ENCODE data around the gene OVOL2. TPM values are rescaled to one million over a fixed set of nuclear protein-coding genes. Genes with fewer than 3 reads are reported as not detected.
"Not testable (repeated sequence)": the region's sequence is repeated elsewhere in the genome, so short reads cannot be mapped to it uniquely, and the experiment has no call there.

Gene OVOL2
- polyA plus RNA-seq, 3 donors from 2014 or later = not detected

DNA sequence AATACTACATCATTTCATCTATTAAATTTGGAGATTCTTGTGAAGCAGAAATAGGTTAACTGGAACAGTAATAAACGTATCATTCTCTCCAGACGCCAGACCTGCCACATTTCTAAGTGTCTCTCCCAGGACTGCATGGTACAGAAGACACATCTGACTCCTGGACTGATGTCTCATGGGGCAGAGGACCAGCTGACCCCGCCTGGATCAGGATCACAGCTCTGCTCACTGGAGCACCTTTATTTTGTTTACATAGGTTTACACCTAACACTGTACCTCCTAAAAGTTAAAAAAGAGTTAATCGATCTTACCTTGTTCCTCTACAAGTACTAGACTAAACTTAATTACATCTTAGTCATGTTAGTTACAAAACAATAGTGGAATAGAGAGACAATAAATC lies 11.2 kb downstream of the OVOL2 start:
- peaks cover 2 to 19% (median 5%) of the 10 kb centered on the region in 3 donors for H3K27me3 Mint-ChIP-seq (ENCODE audit: low read depth in 3 of 3)
- H3K36me3 Mint-ChIP-seq = no peaks in the 10 kb centered on the region
- DNase-seq = no peak
- no peaks in the 10 kb centered on the region for H3K4me1 Mint-ChIP-seq
- H3K9me3 Mint-ChIP-seq = peaks cover 0 to 2% (median 0%) of the 10 kb centered on the region in 6 donors
- H3K27ac Mint-ChIP-seq = no peak overlapping the region
- no peak overlapping the region for H3K4me3 Mint-ChIP-seq

DNA sequence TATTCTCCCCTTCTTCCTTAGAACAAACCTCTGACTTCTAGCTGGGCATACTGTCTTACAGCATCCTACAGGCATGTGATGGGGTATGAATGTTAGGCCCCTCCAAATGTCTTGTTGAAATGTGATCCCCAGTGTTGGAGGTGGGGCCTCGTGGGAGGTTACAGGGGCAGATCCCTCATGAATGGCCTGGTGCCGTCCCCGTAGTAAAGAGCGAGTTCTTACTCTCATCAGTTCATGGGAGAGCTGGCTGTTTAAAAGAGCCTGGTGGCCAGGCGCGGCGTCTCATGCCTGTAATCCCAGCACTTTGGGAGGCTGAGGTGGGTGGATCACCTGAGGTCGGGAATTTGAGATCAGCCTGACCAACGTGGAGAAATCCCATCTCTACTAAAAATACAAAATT lies 15.5 kb downstream of the OVOL2 start:
- Mint-ChIP-seq H3K27ac (no peak overlapping the region), H3K4me3 (no peak overlapping the region)

DNA sequence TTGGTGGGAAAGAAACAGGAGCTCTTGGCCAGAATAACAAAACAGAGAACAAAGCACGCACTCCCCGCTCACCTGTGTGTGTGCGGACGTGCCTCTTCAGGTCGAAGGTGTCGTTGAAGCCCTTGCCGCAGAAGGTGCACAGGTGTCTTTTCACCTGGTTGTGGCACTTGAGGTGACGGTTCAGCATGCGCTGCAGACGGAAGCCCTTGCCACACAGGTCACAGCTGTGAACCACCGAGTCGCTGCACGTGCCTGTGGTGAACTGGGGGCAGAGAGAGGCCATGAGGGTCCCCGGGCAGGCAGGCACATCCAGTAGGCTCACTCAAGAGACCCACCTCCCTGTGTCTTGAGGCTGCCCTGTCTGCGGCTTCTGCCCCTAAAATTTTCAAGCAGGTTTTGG lies 16.3 kb downstream of the OVOL2 start:
- peaks cover 0 to 2% (median 0%) of the 10 kb centered on the region in 6 donors for H3K9me3 Mint-ChIP-seq
- no peaks in the 10 kb centered on the region for H3K36me3 Mint-ChIP-seq
- DNase-seq = no peak
- peaks cover 0 to 8% (median 7%) of the 10 kb centered on the region in 3 donors for H3K27me3 Mint-ChIP-seq (ENCODE audit: low read depth in 3 of 3)
- no peak overlapping the region for H3K27ac Mint-ChIP-seq
- H3K4me1 Mint-ChIP-seq = no peaks in the 10 kb centered on the region
- no peak overlapping the region for H3K4me3 Mint-ChIP-seq

More for the DNA sequence above, 15.5 kb downstream of the OVOL2 start:
- Mint-ChIP-seq H3K36me3 (no peaks in the 10 kb centered on the region), H3K27me3 (ENCODE audit: low read depth in 3 of 3) (peaks cover 0 to 10% (median 8%) of the 10 kb centered on the region in 3 donors), H3K4me1 (no peaks in the 10 kb centered on the region), H3K9me3 (peaks cover 0 to 2% (median 0%) of the 10 kb centered on the region in 6 donors)
- DNase-seq = no peak

DNA sequence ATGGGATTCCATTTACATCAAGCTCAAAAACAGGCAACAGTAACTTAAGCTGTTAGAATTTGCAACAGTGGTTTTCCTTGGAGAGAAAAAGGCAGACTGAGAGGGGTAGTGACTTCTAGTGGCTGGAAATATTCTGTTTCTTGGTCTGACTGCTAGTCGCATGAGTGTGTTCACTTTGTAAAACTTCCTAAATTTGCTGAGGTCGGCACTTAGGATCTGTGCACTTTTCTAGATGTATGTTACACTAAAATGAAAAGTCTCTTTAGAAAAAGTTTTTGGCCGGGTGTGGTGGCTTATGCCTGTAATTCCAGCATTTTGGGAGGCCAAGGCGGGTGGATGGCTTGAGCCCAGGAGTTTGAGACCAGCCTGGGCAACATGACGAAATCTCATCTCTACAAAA lies 18.7 kb downstream of the OVOL2 start:
- peaks cover 2 to 3% (median 2%) of the 10 kb centered on the region in 3 donors for H3K27me3 Mint-ChIP-seq (ENCODE audit: low read depth in 3 of 3)
- H3K4me3 Mint-ChIP-seq = no peak overlapping the region
- DNase-seq = no peak
- peaks cover 0 to 2% (median 0%) of the 10 kb centered on the region in 6 donors for H3K9me3 Mint-ChIP-seq
- no peaks in the 10 kb centered on the region for H3K36me3 Mint-ChIP-seq
- H3K4me1 Mint-ChIP-seq = no peaks in the 10 kb centered on the region
- no peak overlapping the region for H3K27ac Mint-ChIP-seq

DNA sequence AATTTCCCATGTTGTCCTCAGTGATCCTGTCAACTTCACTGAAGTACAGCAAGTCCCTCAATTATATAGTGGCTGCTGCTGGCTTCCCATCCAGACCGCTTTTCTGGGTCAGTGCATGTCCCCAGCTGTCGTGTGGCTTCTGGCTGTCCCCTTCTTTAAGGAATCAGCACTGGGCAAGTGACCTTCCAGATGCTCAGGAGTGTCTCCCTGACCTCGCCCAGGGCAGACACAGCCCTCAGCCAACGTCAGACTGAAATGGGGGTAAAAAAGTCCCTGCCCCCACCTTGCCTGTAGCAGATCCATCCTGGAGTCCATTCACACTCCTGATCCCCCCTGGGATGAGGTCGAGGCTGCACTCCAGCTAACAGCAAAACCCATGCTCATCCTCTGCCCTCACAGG lies 23.7 kb downstream of the OVOL2 start:
- no peaks in the 10 kb centered on the region for H3K36me3 Mint-ChIP-seq
- DNase-seq = no peak
- H3K4me1 Mint-ChIP-seq = no peaks in the 10 kb centered on the region
- no peak overlapping the region for H3K4me3 Mint-ChIP-seq
- H3K27me3 Mint-ChIP-seq (ENCODE audit: low read depth in 3 of 3) = peaks cover 2 to 4% (median 3%) of the 10 kb centered on the region in 3 donors
- no peak overlapping the region for H3K27ac Mint-ChIP-seq
- H3K9me3 Mint-ChIP-seq = no peaks in the 10 kb centered on the region

DNA sequence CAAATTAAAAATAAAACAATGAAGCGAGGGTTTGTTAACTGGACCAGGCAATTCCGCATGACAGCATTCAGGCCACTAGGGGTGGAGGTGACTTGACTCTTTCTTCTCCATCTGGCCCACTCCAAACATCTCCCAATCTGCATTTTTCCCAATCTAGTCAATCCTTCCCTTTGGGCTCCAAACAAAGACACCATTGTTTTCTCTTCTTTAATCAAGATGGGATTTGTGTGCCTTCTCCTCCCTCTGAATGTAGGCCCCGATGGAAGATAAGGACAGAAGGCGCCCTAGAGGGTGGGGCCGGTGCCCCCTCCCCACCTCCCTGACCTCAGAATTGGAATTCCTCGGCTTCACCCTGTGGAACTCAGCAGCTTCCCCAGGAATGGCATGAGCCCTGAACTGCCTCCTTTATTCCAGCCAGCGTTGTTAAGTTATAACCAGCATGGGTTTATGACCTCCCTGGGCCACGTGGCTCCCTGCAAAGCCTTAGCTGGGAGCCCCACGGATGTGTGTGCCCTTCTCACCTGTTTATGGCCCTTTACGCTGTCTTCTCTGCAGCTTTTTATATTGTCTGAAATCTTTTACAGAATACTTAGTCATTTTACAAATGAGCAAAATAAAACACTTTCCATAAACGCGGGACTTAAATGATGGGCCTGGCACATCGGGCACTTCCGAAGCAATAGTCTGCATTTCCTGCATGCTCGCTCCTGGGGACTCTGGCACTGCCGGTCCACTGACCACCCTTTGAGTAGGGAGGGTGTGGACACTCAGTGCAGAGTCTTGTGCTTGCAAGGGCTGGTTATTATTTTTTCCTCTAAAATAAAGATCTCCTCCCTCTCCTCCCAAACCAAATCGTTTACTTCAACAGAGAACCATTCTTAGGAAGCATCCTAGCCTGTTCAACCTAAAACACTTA lies 24.5 kb downstream of the OVOL2 start:
- Mint-ChIP-seq H3K4me3 (no peak overlapping the region), H3K9me3 (no peaks in the 10 kb centered on the region), H3K4me1 (no peaks in the 10 kb centered on the region), H3K36me3 (no peaks in the 10 kb centered on the region), H3K27me3 (ENCODE audit: low read depth in 3 of 3) (peaks cover 2 to 4% (median 3%) of the 10 kb centered on the region in 3 donors), H3K27ac (no peak overlapping the region)
- no peak for DNase-seq

DNA sequence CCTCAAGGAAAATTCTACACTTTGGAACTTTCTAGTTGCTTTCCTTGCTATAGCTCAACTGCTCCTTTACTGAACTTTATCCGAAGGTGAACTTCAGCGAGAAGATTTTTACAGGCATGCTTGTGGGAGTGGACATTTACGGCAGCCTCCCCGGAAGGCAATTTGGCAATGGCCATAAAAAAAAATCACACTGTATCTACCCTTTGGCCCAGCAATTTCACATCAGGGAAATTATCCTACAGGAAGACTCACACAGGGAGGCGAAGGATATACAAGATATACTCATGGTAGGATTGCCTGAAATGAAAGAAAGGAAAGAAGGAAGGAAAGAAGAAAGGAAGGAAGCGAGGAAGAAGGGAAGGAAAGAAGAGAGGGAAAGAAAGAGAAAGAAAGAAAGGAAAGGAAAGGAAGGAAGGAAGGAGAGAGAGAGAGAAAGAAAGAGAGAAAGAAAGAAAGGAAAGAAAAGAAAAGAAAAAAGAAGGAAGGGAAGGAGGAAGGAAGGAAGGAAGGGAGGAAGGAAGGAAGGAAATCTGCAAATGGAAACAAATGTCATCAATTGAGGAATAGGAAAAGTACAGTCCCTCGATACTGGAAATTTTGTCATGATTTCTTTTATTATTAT lies 25.7 kb downstream of the OVOL2 start:
- Mint-ChIP-seq H3K4me1 (no peaks in the 10 kb centered on the region), H3K9me3 (no peaks in the 10 kb centered on the region)

DNA sequence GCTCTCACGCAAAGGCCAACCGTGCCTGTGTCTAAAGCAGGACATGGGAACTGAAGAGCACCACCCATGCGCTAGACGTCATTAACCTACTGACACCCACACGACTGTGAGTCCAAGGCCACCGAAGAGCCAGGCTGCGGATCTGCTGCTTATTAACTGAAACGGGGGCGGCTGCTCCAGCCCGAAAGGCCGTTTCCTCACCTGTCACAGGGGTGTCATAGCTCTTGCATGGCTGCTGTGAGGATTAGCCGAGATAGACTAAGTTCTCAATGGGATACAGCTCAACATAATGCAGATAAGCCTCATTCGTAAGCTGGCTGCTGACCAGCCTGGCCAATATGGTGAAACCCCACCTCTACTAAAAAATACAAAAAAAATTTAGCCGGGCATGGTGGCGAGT lies 26.7 kb downstream of the OVOL2 start:
- Mint-ChIP-seq H3K4me3 (no peak overlapping the region), H3K36me3 (no peaks in the 10 kb centered on the region), H3K27ac (no peak overlapping the region), H3K27me3 (ENCODE audit: low read depth in 3 of 3) (peaks cover 2 to 5% (median 3%) of the 10 kb centered on the region in 3 donors), H3K9me3 (no peaks in the 10 kb centered on the region), H3K4me1 (no peaks in the 10 kb centered on the region)
- DNase-seq = no peak

More for the DNA sequence above, 25.7 kb downstream of the OVOL2 start:
- no peaks in the 10 kb centered on the region for H3K36me3 Mint-ChIP-seq
- peaks cover 2 to 4% (median 3%) of the 10 kb centered on the region in 3 donors for H3K27me3 Mint-ChIP-seq (ENCODE audit: low read depth in 3 of 3)
- no peak overlapping the region for H3K27ac Mint-ChIP-seq
- no peak overlapping the region for H3K4me3 Mint-ChIP-seq
- no peak for DNase-seq

DNA sequence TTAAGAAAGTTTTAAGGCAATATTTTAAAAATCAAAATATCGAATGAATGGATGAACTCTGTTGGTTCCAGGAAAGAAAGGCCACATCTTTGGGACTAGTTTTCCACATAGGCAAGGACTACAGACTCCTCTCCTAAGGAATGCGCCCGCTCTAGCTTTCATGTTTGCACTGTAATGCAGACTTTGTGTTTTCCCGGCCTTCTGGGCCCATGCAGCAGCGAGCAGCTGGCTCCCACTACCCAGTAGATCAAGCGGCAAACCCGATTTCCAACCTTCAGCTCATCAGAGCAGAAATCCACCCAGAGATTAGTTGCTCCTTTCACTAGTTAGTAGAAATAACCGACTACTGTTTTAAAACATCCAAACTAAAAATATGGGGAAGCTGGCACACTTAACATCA lies 27.7 kb downstream of the OVOL2 start:
- Mint-ChIP-seq H3K27ac (peak overlapping the region in 1 of 6 donors; percentile 0), H3K9me3 (no peaks in the 10 kb centered on the region), H3K4me1 (no peaks in the 10 kb centered on the region), H3K27me3 (ENCODE audit: low read depth in 3 of 3) (peaks cover 2 to 8% (median 3%) of the 10 kb centered on the region in 3 donors), H3K36me3 (no peaks in the 10 kb centered on the region), H3K4me3 (no peak overlapping the region)
- no peak for DNase-seq

DNA sequence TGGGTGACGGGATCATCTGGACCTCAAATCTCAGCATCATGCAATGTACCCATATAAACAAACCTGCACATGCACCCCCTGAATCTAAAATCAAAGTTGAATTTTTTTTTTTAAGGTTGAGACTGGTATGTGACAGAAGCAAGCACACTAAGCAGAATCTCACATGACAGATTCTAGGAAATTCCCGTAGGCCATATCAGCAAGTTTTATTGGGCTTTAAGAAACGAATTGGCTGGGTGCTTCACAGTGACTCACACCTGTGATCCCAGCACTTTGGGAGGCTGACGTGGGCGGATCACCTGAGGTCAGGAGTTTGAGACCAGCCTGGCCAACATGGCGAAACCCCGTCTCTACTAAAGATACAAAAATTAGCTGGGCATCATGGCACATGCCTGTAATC lies 30.7 kb downstream of the OVOL2 start:
- not testable (repeated sequence) for H3K9me3 Mint-ChIP-seq; DNase-seq; H3K27ac Mint-ChIP-seq; H3K27me3 Mint-ChIP-seq (ENCODE audit: low read depth in 3 of 3); H3K4me3 Mint-ChIP-seq; H3K4me1 Mint-ChIP-seq; H3K36me3 Mint-ChIP-seq

DNA sequence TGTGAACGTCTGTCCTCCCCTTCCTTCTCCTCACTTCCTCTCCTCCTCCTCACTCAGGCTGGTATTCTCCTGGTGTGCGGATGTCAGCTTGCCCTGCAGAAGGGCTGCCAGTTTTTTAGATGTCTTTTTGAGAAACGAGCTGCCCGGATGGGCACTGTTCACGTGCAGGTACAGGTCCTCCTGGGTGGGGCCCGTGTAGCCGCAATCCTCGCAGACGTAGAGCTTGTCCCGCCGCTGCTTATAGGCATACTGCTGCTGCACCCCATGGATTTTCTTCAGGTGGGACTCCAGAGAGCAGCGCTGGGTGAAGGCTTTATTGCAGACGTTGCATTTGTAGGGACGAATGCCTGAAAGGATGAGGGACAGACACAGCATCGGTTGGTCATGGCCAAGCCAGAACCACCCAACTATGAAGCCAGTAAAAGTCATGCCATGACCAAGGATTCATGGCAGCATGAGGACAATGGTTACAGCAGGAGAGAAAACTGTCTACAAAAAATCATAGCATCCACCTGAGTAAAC lies 33.0 kb downstream of the OVOL2 start:
- Mint-ChIP-seq H3K4me3 (no peak overlapping the region), H3K9me3 (no peaks in the 10 kb centered on the region), H3K36me3 (no peaks in the 10 kb centered on the region), H3K27me3 (ENCODE audit: low read depth in 3 of 3) (peaks cover 0 to 4% (median 0%) of the 10 kb centered on the region in 3 donors), H3K27ac (no peak overlapping the region), H3K4me1 (no peaks in the 10 kb centered on the region)
- no peak for DNase-seq

DNA sequence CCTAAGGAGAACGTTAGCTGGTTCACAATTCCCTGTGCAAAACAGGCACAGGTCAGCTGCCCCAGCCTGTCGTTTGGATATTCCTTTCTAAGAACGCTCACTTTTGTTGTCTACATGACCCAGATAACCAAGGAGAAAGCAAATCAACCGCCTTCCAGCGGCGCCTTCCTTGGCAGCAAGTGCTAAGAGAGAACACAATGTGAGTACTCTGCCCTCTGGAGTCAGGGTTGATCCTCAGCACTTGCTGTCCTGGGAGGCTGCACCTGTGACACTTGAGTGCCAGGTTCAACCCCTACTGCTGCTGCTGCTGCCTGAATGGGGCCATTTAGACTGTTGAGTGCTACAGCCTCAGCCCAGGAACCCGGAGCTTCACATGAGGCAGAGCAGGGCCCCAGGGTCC lies 36.8 kb downstream of the OVOL2 start:
- peaks cover 0 to 4% (median 3%) of the 10 kb centered on the region in 3 donors for H3K27me3 Mint-ChIP-seq (ENCODE audit: low read depth in 3 of 3)

DNA sequence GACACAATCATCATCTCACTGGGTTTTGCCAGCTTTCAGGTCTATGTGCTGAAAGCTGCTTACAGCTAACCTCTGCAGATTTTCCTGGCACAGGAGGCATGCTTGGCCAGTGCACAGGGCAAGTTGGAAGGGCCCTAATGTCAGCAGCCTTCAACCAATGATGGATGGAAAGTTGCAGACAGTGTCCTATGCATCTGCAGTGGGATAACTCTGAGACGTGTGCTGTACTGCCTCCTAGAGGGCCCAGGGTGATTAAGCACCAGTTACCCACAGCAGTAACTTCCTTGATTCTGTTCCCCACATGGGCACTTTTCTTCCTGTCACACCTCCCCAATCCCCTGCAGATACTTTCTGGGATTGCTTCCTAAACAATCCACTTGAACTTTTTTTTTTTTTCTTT lies 38.6 kb downstream of the OVOL2 start:
- no peaks in the 10 kb centered on the region for H3K36me3 Mint-ChIP-seq
- H3K27ac Mint-ChIP-seq = no peak overlapping the region
- peak in 1 of 3 donors; percentile 7 for DNase-seq
- H3K4me3 Mint-ChIP-seq = no peak overlapping the region
- H3K9me3 Mint-ChIP-seq = no peaks in the 10 kb centered on the region
- peaks cover 0 to 3% (median 2%) of the 10 kb centered on the region in 3 donors for H3K27me3 Mint-ChIP-seq (ENCODE audit: low read depth in 3 of 3)
- H3K4me1 Mint-ChIP-seq = no peaks in the 10 kb centered on the region

More for the DNA sequence above, 36.8 kb downstream of the OVOL2 start:
- H3K9me3 Mint-ChIP-seq = no peaks in the 10 kb centered on the region
- no peak for DNase-seq
- no peaks in the 10 kb centered on the region for H3K36me3 Mint-ChIP-seq
- no peak overlapping the region for H3K27ac Mint-ChIP-seq
- H3K4me3 Mint-ChIP-seq = no peak overlapping the region
- H3K4me1 Mint-ChIP-seq = no peaks in the 10 kb centered on the region

DNA sequence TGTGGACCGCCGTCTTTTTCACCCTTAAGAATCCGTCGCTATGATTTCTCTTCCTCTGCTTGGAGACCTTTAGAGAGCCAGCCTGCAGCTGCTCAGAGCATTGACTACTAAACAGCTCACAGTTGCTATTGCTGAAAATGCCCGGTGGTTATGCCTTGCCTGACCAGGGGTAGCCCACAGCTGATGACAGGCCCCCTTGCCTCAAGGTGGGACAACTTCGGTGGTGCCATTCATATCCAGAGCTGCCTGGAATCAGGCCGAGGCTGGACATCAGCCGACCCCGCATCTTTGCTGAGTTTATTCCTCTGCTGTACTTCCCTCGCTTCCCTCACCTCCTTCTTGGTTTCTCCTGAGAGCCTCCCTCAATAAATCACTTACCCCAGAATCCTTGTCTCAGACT lies 39.6 kb downstream of the OVOL2 start:
- Mint-ChIP-seq H3K4me3 (no peak overlapping the region), H3K27ac (no peak overlapping the region), H3K9me3 (no peaks in the 10 kb centered on the region), H3K4me1 (no peaks in the 10 kb centered on the region), H3K36me3 (no peaks in the 10 kb centered on the region), H3K27me3 (ENCODE audit: low read depth in 3 of 3) (peaks cover 0 to 3% (median 2%) of the 10 kb centered on the region in 3 donors)
- no peak for DNase-seq
